Epidermal melanocyte (primary cell): ENCODE measurements around the gene DCBLD2.

Experiments used
- DNase-seq: peaks from one replicate; pipeline ENCODE4 v3.0.0; 2011; ENCODE audit warnings: low spot score; ENCODE audit not compliant: insufficient read length

DCBLD2 gene

DNA sequence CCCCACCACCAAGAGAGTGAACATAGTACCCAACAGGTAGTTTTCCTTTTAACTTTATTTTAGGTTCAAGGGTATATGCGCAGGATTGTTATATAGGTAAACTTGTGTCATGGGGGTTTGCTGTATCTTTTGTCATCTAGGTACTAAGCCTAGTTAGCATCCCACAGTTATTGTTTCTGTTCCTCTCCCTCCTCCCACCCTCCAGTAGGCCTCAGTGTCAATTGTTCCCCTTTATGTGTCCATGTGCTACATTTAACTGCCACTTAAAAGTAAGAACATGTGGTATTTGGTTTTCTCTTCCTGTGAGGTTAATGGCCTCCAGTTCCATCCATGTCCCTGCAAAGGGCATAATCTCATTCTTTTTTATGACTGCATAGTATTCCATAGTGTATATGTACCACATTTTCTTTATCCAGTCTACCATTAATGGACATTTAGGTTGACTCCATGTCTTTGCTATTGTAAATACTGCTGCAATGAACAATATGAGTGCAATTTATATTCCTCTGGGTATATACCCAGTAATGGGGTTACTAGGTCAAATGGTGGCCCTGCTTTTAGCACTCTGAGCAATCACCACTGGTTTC is 72.2 kb downstream of the DCBLD2 start:
- no peak for DNase-seq

DNA sequence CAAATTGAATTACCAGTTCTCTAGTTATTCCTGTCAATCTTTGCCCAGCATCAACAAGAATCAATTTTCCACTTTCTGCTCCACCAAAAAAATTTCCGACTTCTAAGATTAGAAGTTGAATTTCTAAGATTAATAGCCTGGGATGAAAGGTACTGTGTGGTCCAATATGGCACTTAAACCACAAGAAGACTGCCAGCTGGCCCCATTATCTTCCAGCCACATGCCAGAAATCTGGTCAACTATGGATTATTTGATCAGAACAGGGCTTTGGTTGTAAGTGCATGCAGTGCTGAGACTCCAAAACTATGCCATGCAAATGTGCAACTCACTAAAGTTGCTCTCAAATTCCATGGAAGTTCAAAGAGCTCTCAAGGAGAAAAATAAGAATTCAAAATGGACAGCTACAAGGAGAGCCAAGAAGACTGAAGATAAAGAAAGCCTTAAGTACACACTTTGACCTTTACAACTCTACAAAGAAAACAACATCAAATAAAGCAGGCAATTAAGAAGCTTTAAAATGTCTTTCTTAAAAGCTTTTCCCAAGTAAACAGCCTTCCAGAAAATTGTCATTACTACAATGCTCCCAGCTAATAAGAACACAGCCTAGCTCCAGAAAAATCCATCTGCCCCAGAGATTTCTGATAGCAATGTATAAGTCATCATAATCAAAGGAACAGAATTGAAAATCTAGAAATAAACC is 74.1 kb downstream of the DCBLD2 start:
- DNase-seq, result no peak

DNA sequence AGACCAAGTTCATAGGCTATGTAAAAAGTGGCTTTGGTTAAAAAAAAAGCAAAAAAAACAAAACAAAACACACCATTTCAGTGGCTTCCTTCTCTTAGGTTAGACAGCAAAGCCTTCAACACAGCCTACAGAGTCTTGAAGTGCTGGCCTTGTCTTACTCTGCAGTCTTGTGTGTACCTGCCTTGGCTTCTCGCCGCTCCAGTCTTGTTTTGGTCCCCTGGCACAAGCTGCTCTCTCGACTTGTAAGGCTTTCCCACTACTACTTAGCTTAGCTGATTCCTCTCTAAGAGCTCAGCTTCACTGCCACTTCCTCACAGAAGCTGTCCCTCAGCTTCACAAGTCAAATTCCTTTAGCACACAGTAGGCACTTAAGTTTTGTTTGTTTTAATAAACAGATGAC is 75.4 kb downstream of the DCBLD2 start:
- DNase-seq, result no peak

DNA sequence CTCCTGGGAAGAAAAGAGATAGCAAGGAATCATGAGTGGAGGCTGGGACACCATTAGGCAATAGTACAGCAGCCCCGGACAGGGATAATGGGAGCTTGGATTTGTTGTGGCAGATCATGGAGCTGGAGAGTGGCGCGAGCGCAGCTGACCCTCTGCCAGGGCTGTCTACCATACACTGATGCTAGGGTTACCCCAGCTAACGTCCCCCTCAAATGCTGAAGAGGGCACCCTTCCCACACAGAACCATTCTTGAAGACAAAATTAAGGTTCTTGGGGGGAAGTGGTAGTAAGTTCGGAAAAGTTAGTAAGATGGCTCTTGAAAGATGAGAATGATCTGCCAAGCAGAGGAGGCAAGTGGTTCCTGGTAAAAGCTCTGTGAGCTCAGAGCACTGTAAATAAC is 77.2 kb downstream of the DCBLD2 start:
- no peak for DNase-seq

DNA sequence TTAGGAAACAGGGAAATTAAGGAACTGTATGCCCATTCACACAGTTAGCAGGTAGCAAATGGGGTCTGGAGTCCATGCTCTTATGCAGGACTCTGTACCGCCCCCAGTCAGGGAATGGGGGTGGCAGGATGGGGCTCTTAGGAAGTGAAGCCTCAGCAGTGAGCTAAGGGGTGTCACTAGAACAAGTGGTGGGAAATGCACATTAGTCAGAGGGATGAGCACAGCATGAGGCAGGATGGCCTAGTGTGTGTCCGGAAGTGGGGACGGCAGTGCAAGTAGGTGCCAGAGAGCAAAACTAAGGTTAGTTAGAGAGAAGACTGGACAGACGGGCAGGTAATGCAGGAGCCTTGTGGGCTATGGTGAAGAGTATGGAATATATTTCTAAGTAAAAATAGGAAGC is 77.7 kb downstream of the DCBLD2 start:
- DNase-seq, result no peak

DNA sequence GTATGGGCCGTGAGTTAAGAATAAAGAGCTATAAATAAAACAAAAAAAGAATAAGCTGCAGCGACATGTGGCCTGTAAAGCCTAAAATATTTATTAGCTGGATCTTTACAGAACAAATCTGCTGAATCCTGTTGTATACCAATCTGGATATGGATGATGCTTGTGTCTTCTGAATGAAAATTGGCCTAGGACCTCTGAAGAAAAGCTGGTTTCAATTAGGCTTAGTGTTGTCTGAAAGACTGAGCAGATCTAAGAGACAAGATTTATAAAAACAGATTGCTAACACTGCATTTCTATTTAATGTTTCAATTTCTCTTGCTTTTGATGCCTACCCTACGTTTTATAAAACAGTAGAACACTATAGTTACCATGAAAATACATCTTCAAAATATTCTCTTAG is 80.4 kb downstream of the DCBLD2 start:
- DNase-seq, result no peak

DNA sequence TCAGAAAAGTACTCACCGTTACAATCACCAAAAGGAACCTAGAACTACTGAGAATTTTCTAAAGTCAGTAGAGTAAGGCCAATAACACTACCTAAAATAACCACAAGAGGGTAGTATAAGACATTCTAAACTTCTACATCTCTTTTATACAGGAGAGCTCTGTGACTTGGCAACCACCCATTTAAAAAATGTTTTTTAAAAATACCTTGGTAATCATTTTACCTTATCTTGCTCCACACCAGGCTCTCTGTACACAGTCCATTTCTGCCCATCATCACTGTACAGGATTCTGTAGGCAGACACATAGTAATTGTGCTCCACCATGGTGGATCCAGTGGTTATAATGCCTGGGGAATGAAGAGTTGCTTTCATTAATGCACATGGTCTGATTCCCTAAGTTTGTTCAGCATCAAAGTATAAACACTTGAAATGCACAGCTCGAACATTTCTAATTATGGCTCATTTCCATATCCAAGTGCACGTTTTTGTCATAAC is 83.9 kb downstream of the DCBLD2 start:
- DNase-seq, result peak; percentile 30

DNA sequence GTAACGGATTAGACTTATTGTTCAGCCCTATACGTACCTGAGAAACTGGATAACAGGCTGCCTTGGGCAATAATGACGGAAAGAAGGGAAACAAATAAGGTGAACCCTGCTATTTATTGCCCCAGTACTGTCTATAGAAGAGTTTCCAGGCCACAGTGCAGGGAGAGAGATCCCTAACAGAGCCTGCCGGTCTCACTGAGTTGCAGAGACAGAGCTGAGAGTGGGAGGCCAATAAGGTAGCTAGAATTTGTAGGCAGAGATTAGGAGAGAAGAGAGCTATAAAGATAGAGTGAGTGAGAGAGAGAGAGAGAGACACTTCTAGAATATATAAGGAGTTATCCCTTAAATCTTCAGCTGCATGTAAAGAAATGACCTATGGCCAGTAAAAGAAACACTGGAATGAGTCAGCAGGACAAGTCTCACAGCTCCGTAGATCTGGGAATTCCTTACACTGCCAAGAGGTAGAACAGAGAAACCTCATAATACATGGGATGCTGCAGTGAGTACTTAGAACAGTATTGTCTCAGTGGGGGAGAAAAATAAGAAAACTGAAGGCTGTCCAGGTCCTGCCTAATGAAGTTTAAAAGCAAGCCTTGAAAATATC is 86.6 kb downstream of the DCBLD2 start:
- no peak for DNase-seq

DNA sequence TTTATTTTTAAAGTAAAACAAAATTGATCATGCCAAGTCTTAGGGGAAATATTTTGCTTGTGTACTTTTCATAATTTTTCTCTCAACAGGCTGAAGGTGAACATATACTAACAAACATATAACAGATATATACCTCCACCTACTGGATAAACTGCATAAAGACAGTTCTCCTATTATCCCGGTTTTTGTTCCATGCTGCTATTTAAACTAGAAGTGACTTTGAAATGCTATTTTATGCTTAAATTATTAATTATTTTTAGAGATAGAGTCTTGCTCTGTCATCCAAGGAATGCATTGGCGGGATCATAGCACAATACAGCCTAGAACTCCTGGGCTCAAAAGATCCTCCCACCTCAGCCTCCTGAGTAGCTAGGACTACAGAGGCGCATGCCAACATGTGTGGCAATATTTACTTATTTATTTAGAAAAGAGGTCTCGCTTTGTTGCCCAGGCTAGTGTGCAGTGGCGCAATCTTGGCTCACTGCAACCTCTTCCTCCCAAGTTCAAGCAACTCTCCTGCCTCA is 88.6 kb downstream of the DCBLD2 start:
- no peak for DNase-seq

DNA sequence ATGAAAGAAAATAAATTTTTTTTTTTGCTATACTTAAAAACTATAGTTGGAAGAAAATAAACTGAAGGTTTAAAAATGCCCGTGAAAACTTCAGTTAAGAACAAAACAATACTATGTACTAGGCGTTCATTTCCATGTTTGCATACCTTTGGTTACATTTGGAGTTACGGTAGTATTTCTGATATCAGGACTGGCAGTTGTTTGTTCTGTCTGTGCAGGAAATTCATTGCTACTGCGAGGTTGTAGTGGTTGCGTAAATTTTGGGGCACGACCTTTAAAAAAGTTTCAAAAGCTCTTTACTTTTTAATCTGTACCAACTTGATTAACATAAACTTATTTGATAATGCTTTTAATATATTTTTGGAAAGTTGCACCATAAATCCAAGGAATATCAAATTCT is 90.4 kb downstream of the DCBLD2 start:
- no peak for DNase-seq

DNA sequence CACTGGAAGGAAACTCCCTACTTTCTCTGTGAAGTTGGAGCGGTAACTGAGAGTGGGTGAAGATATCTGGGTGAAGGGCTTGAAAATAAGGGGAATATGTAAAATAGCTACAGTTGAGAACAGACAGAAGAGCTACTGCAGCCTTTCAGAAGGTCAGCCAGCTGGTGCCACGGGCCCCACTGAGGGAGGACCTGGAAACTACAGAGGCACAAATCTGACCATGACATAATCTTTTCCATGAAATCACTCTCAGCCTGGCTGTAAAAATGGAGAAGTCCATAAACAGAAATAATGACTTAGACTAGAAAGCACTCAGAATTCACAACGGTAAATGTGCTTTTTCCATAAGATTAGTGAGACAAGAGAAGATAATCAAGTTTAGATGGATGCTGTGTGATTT is 91.9 kb downstream of the DCBLD2 start:
- DNase-seq, result no peak

DNA sequence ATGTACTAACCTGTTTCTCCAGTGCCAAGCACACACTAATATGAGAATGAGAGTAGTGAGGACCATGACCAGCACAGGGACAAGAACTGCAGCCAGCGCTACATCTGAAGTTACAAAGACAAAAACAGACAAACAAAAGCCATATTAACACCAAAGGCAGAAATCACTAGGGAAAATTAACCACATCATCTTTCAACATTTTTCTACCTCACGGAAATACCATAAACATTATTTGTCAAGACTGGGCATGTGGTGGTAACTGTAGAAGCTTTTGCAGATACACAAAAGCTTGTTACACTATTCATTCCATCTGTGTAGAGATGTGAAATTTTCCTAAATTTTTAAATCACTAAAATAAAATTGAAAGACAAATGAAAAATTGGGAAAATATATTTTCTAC is 93.4 kb downstream of the DCBLD2 start:
- no peak for DNase-seq

DNA sequence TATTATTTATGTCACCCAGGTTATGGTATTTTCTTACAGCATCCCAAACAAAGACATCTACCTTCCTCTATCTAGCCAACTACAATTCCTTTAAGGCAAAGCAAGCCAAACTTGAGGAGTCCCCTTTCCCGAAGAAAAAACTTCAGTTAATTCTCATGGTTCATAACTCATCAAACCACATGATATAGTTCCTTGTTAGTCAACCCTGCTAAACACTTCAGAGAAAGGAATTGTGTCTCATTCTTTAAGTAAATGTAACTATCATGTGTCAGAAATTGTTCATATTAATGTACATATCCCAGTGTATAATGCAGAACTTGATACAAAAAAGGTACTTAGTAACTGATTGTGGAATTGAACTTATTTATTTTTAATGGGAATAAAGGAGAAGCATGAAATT is 93.9 kb downstream of the DCBLD2 start:
- DNase-seq, result no peak

DNA sequence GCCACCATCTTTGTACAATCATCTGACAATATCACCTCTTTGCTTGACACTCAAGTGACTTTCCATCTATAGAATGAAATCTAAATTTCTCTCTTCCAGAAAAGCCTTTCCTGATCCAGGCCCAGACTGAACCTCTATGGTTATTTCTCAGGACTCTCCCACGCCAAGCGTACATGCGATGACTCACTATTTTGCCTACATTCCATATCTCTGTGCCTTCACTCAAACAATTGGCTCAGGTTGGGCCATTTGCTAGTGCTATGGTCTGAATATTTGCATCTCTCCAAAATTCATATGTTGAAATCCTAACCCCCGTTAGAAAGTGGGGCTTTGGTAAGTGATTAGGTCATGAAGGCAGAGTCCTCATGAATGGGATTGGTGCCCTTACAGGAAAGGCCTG is 94.5 kb downstream of the DCBLD2 start:
- no peak for DNase-seq

DNA sequence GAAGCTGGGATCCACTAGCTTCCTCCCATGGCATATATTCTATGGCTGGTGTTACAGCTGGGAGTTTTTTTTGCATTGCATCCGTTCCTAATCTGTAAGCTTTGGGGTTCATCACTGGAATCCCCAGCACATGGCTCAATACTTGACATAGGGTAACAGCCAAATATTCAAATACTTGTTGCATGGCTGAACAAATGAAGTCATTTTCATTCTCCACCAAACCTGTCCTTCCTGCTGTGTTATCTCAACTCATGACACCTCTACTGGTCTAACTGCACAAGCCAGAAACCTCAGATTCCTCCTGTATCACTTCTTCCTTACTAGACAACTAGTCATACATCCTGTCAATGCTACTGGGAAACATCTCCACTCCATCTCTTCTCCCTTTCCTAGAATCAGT is 95.0 kb downstream of the DCBLD2 start:
- DNase-seq, result no peak

DNA sequence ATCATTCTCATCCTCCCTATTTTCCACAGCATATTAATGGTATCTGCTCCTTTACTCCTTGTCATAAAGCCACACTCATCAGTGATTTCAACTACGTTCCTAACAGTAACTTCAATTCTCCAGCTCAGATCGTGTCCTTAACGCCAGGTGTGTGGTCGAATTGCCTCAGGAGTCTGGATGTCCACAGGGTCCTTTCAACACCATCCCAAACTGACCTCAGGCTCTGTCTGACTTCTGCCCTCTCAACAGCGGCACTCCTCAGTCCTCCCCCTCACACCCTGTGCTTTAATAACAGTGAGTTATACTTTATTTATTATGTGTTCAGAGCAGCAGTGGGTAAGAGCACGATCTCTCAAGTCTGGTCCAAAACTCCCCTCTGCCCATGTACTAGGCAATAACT is 95.9 kb downstream of the DCBLD2 start:
- DNase-seq, result no peak

DNA sequence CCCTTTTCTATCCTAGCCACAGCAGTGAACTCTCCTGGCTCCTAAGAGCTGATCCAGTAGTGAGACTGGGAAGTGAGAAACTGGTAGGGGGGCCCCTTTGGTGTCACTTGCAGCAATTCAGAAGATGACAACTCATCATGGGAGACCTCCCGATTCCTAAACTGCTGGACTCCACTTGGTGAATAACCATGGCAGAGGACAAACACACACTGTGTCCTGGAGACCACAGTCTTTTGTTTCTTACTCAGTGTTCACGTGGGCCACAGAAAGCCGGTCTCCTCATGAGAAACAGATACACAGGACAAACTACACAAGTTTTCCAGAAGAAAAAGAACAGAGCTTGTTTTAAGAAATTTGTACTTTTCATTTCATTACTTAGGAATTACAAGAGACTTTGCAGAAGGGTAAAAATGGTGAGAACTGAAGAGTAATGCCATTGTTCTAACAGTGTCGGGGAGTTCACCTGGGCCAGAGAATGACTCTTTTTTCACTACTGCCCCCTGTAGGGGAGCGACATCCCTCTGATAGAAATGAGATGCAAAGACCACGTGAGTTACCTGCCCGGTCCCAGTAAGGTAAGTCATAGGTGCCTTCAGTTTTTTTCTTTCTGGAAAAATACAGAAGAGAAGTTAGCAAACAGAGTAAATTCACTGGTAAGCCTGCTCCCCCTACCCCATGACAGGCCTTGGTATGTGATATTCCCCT is 100.3 kb downstream of the DCBLD2 start:
- no peak for DNase-seq

DNA sequence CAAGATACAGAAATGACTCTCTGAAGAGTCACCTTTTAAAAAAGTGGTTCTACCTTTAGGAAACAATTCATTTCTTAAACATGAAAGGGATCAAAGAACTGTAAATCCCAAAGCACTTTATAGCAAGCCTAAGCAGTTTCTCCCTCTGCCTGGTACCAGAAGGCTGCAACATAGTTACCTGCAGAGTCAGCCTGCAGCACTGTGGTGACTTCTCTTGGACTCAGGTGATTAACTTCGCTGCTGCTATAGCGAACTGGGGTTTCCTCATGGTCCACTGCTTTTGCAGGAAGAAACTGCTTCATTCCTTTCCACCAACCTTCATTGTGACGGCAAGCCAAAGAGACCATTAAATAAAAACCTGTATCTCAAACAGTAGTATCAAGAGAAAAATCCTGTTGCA is 101.1 kb downstream of the DCBLD2 start:
- no peak for DNase-seq

DNA sequence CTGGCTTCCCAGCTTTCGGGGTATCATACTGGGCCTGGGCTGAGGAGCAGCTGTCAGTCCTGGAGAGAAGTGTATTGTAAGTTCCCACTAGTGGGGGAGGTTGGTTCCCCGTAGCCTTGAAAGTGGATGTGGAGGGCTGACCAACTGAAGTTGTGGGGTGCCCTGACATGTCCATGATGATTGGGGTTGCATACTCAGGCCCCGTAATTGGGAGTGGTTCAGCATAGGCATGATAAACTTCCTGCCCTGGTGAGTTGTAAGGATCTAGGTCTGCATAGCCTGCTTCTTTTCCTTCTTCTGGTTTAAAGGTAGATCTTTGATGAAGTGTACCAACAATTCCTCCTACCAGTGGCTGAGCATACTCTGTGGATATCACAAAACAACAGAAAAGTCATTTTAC is 102.0 kb downstream of the DCBLD2 start:
- DNase-seq, result no peak

DNA sequence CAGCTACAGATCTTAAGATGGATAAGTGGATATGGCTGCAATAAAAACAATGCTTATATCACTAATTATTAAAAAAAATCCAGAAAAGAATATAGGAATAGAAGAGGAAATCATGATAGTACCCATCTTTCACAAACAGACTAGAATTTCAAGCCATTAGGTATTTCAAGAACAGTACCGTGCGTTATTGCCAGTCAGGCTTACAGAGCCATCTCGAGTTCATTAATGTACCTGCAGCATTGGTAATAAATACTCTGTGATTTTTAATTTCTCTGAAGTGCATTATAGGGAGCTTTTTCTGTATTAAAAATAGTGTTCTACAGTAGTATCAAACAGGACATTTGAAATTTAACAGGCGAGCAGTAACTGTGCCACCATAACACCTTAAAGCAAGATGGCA is 102.7 kb downstream of the DCBLD2 start:
- DNase-seq, result no peak

DNA sequence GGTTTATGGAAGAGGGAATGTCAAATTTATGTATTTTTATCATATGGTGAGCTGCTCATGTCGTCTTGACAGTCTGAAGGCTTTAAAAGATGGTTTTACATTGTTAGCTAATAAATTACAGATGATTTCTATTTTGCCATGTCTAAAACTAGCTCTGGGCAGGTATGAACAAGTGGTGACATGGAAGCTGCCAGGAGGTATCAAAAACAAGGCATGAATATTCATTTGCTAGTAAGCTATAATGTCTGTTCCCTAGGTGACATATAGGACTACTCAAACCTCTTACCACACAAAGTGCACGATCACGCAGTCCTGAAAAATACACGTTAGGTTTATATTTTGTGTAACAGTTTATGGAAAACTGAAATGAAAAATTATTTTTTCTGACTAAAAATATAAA is 103.6 kb downstream of the DCBLD2 start:
- no peak for DNase-seq

DNA sequence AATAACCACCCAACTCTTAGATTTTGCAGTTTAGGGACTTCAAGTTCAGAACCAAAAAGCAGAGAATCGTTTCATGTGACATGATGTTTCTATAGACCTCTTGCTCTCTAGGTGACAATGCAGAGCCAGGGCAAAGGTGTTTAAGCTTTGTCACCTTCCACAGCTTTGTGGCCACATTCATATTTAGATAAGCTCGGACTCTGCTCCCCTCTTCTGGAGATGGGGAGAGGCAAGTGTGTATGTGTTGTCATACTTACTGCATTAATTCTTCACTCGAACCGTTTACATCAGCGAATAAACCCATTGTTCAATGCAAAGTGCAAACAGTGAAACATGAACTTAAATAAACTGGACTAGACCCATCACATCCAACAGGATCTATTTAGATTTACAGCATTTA is 105.2 kb downstream of the DCBLD2 start:
- no peak for DNase-seq
